Measurements from ENCODE around the gene ZNF512.
"Not testable (repeated sequence)": the region's sequence is repeated elsewhere in the genome, so short reads cannot be mapped to it uniquely, and the experiment has no call there.

The ZNF512 gene, protein sequence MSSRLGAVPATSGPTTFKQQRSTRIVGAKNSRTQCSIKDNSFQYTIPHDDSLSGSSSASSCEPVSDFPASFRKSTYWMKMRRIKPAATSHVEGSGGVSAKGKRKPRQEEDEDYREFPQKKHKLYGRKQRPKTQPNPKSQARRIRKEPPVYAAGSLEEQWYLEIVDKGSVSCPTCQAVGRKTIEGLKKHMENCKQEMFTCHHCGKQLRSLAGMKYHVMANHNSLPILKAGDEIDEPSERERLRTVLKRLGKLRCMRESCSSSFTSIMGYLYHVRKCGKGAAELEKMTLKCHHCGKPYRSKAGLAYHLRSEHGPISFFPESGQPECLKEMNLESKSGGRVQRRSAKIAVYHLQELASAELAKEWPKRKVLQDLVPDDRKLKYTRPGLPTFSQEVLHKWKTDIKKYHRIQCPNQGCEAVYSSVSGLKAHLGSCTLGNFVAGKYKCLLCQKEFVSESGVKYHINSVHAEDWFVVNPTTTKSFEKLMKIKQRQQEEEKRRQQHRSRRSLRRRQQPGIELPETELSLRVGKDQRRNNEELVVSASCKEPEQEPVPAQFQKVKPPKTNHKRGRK

DNA sequence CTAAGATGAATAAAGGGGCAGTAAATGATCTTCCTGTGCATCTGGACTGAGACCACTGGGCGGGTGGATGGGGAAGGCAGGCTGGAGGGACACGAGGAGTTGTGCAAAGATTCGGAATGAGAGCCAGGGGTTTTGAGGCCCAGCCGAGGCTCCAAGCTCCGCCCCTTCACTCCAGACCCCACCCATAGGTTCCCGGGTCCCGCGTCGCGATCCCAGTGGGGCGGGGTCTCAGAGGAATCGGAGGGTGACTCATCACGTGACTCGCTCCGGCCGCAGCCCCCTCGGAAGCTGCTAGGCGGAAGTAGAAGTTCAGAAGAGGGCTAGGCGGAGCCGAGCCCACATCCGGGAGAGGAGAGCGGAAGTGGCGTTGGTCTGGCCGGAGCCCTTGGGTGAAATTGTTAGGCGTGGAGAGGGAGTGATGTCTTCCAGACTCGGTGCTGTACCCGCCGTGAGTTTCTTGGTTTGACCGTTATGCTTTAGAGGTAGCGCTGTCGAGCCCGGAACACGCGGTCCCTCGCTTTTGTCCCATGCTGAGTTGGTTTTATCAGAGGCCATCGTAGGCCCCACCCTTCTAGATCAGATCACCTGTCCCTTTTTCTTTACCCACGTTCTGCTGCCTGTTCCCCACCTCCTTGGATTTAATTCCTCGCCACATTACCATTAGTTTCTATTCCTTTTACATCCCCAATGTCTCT lies at the start of gene ZNF512:
ZNF512 (plus strand) TSS at position 348 of the 695 bp plus-strand sequence; CDS start at position 419, 71 bp downstream.
- DNase-seq: peak; percentile 90

DNA sequence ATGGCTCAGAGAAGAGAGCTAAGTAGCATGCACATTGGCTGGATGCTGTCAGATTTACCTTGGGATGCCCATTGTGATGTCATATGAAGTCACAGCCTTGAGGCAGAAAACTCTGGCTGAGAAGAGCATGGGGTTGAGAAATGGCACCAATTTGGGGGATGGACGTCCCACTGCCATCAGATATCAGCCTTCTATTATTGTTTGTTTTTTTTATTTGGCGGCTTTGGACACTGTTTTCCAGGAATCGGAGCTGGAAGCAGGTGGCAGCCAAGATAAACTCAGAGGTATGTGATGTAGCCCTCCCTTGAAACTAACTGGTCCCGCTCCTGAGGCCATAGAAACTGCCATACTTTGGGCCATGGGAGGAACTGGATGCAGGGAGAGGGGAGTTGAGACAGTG lies 45.6 kb upstream of the ZNF512 start:
- DNase-seq: no peak

DNA sequence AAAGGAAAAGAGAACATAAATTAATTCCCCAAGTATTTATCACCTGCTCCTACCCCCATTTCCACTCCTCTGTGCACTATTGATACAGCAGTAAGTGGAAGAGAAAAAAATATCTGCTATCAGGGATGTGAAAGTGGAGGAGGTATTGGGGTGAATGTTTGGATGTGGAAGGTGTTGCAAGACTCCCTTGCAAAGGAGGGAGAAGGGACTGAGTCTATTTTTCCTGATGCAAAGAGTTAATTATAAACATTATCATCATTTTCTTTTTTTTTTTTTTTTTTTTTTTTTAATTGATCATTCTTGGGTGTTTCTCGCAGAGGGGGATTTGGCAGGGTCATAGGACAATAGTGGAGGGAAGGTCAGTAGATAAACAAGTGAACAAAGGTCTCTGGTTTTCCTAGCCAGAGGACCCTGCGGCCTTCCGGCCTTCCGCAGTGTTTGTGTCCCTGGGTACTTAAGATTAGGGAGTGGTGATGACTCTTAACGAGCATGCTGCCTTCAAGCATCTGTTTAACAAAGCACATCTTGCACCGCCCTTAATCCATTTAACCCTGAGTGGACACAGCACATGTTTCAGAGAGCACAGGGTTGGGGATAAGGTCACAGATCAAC lies 43.9 kb upstream of the ZNF512 start:
- not testable (repeated sequence) for DNase-seq

DNA sequence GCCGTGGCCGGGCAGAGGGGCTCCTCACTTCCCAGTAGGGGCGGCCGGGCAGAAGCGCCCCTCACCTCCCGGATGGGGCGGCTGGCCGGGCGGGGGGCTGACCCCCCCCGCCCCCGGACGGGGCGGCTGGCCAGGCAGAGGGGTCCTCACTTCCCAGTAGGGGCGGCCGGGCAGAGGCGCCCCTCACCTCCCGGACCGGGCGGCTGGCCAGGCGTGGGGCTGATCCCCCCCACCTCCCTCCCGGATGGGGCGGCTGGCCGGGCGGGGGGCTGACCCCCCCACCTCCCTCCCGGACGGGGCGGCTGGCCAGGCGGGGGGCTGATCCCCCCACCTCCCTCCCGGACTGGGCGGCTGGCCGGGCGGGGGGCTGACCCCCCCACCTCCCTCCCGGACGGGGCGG lies 43.2 kb upstream of the ZNF512 start:
- not testable (repeated sequence) for DNase-seq

DNA sequence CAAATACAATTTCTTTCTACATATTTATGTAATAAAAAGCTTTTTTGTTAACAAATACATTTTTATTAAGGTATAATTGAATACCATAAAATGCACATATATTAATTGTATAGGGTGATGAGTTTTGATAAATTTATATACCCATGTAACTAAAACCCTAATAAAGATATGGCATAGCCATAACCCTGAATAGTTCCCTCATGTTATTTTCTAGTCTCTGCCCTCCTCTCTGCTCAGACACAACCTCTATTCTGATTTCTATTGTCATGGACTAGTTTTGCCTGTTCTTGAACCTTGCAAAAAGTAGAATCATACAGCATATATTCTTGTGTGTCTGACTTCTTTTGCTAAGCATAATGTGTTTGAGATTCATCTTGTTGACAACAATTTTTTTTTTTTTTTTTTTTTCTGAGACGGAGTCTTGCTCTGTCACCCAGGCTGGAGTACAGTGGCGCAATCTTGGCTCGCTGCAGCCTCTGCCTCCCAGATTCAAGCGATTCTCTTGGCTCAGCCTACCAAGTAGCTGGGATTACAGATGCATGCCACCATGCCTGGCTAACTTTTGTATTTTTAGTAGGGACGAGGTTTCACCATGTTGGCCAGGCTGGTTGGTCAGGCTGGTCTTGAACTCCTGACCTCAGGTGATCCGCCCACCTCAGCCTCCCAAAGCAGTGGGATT lies 38.6 kb upstream of the ZNF512 start:
- DNase-seq: no peak

DNA sequence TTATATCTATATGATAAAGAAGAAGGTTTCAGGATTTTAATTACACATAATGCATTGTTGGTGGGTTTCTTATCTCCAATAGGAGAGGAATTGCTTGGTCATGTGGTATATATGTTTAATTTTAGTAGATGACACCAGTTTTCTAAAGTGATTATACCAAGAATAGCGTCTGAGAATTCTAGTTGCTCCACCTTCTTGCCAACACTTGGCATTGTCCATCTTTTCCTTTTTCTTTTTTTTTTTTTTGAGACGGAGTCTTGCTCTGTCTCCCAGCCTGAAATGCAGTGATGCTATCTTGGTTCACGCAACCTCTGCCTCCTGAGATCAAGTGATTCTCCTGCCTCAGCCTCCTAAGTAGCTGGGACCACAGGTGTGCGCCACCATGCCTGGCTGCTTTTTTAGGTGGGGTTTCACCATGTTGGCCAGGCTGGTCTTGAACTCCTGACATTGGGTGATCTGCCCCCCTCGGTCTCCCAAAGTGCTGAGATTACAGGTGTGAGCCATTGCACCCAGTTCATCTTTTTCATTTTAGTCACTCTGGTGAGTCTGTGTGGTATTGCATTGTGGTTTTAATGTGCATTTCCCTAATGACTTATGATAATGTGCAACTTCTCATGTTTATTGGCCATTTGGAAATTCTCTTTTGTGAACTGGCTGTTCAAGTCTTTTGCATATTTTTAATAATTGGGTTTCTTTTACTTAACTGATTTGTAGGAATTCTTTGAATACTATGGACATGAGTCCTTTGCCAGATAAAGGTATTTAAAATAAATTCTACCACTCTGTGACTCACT lies 37.3 kb upstream of the ZNF512 start:
- DNase-seq: no peak

DNA sequence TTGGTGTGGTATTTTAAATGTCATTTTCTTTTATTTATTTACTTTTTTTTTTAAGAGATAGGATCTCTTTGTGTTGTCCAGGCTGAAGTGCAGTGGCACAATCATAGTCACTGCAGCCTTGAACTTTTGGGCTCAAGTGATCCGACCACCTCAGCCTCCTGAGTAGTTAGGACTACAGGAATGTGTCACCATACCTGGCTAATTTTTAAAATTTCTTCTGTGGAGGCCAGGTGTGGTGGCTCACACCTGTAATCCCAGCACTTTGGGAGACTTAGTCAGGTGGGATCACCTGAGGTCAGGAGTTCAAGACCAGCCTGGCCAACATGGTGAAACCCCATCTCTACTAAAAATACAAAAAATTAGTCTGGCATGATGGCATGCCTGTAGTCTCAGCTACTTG lies 33.5 kb upstream of the ZNF512 start:
- DNase-seq: no peak

DNA sequence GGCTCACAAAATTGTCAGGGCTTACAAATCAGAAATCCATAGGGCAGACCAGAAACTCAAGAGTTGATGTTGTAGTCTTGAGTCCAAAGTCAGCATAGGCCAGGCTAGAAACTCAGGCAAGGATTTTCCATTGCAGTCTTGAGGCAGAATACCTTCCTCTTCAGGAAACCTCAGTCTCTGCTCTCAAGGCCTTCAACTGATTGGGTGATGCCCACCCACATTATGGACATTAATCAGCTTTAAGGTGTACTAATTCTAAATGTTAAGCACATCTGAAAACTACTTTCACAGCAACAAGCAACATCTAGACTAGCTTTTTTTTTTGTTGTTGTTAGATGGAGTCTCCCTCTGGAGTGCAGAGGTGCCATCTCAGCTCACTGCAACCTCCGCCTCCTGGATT lies 31.3 kb upstream of the ZNF512 start:
- DNase-seq: no peak

DNA sequence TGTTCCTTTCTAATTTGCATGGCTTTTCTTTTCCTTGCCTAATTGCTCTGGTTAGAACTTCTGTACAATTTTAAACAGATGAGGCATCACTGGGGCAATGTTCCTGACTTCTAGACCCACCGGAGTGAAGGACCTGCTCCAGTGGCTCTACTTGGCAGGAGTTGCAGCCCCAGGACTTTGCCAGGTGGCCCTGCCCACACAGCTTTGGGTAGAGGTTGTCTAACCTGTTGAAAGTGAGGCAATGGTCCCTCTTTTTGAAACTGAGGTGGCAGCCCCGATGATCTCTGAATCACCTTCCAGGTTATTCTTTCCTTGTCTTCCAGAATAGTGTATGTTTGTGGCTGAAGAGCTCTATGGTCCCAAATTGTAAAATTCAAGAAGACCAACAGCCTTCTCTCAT lies 29.9 kb upstream of the ZNF512 start:
- no peak for DNase-seq

DNA sequence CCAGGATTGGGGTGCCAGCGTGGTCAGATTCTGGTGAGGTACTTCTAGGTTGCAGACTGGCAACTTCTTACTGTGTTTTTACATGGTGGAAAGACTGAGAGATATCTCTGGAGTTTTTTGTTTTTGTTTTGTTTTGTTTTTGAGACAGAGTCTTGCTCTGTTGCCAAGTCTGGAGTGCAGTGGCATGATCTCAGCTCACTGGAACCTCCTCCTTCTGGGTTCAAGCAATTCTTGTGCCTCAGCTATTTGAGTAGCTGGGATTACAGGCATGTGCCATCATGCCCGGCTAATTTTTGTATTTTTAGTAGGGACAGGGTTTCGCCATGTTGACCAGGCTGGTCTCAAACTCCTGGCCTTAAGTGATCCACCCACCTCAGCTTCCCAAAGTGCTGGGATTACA lies 28.4 kb upstream of the ZNF512 start:
- not testable (repeated sequence) for DNase-seq

DNA sequence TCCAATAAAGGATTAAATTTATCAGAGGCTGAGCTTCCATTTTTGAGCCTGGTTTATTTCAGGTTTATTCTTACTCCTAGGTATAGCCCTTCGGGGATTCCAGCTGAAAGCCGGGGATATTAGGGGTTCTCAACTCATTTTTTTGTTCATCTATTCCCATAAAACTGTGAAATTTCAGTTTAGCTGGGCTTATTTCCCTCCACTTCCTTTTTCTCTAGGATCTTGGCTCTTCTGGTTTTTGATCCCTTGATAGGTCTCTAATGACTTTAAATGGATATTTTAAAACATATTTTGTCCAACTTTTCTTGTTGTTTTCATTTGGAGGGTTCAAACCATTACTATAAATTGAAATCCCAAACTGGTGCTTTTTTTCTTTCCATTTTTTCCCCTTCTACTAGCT lies 23.6 kb upstream of the ZNF512 start:
- DNase-seq: no peak

DNA sequence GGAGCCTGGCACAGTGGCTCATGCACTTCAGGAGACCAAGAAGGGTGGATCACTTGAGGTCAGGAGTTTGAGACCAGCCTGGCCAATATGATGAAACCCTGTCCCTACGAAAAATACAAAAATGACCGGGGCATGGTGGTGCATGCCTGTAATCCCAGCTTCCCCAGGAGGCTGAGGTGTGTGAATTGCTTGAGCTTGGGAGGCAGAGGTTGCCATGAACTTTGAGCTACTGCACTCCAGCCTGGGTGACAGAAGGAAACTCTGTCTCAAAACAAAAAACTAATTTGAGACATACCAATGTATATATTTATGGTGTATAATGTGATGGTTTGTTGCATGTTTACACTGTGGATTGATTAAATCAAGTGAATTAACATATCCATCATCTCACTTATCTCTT lies 21.8 kb upstream of the ZNF512 start:
- no peak for DNase-seq

DNA sequence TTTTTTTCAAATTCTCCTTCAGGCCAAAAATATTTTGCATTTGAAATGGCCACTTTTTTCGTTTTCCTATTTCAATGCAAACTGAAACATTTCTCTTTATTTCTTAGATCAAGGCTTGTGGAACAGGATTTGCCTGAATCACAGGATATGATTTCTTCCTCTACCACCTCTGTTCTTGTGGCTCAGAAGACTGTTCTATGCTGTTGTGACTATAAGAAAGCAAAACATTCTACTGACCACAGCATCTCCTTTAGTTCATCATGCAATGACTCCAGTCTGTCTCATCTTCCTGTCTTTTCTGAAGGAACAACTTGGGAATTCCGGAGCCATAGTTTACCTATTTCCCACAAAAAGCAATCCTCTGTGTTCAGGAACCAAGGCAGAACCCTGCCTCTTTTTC lies 16.2 kb upstream of the ZNF512 start:
- no peak for DNase-seq

DNA sequence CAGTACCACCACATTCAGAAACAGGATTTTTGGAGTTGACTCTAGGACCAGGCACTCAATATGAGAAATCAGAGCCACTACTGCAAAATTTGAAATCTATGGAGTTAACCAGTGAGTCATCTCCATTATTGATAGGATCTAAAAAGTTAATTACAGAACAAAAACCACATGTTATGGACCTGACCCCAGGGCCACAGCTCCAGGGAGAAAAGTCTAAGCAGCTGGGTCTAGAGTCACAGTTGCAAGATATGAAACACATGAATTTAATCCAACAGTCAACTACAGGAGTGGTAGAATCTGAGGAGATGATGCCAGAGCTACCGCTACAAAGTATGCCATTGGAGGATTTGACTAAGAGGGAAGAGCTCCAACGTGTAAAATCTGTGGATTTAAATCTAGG lies 13.4 kb upstream of the ZNF512 start:
- DNase-seq: no peak

DNA sequence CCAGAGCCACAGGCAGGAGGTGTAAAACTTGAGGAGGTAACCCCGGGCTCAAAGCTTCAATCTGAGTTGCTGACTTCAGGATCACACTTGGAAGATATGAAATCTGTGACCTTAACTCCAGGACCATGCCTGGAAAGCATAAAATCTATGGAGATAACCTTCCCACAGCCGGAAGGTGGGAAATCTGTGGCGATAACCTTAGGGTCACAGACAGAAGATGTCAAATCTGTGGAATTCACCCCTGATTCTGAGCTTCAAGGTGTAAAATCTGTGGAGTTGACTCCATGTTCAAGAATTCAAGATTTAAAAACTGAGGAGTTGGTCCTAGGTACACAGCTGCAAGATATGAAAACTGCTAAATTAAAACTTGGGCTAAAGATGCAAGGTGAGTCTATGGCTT lies 11.6 kb upstream of the ZNF512 start:
- no peak for DNase-seq

DNA sequence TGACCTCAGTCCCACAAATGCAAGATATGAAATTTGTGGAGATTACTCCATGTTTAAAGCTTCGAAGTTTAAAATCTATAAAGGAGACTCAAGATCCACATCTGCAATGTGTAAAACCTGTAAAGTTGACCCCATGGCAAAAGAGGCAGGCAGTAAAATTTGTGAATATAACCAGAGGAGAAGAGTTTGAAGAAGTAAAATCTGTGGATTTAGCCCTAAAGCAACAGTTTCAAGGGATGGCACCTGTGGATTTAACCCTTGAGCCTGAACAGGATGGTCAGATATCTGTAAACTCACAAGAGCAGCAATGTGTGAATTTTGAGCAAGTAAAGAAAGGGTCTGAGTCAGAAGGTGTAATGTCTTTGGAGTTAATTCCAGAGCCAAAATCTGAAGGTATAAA lies 11.2 kb upstream of the ZNF512 start:
- no peak for DNase-seq

DNA sequence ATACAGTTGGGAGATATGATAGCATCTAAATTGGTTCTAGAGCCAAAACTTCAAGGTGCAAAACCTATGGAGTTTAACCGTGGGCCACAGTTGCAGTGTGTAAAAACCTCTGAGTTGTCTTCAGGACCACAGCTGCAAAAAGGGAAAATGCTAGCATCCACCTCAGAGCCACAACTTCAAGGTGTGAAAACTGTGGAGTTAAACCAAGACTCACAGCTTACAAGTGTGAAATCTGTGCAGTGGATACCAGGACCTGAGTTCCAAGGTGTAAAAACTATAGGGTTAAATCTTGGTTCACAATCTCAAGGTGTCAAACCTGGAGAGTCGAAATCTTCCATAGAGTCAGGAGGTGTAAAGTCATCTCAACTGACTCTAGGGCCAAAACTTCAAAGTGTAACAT lies 10.4 kb upstream of the ZNF512 start:
- DNase-seq: no peak

DNA sequence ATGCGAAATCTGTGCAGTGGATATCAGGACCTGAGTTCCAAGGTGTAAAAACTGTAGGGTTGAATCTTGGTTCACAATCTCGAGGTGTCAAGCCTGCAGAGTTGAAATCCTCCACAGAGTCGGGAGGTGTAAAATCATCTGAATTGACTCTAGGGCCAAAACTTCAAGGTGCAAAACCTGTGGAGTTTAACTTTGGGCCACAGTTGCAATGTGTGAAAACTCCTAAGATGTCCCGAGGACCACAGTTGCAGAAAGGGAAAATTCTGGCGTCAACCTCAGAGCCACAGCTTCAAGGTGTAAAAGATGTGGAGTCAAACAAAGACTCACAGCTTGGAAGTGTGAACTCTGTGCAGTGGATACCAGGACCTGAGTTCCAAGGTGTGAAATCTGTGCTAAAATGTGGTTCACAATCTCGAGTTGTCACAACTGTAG lies 9.8 kb upstream of the ZNF512 start:
- DNase-seq: no peak

DNA sequence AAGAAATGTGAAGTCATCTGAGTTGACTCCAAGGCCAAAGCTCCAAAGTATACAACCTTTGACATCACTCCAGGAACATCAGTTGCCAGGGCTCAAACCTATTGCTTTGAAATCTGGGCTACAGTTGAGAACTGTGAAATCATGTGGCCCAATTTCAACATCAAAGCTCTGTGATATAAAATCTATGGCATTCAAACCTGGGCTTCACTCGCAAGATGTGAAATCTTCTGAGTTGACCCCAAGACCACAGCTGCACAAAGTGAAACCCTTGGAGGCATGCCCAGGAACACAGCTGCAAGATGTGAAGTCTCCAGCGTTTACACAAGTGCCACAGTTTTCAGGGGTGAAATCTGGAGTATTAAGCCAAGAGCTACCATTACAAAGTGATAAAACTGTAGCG lies 9.4 kb upstream of the ZNF512 start:
- no peak for DNase-seq

DNA sequence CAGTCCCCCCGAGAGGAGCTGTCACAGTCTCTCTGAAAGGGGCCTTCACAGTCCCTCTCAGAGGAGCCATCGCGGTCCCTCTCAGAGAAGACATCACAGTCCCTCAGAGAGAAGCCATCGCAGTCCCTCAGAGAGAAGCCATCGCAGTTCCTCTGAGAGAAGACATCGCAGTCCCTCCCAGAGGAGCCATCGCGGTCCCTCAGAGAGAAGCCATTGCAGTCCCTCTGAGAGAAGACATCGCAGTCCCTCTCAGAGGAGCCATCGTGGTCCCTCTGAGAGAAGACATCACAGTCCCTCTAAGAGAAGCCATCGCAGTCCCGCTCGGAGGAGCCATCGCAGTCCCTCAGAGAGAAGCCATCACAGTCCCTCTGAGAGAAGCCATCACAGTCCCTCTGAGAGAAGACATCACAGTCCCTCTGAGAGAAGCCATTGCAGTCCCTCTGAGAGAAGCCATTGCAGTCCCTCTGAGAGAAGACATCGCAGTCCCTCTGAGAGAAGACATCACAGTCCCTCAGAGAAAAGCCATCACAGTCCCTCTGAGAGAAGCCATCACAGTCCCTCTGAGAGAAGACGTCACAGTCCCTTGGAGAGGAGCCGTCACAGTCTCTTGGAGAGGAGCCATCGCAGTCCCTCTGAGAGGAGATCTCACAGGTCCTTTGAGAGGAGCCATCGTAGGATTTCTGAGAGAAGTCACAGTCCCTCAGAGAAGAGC lies 1.3 kb upstream of the ZNF512 start:
- no peak for DNase-seq

DNA sequence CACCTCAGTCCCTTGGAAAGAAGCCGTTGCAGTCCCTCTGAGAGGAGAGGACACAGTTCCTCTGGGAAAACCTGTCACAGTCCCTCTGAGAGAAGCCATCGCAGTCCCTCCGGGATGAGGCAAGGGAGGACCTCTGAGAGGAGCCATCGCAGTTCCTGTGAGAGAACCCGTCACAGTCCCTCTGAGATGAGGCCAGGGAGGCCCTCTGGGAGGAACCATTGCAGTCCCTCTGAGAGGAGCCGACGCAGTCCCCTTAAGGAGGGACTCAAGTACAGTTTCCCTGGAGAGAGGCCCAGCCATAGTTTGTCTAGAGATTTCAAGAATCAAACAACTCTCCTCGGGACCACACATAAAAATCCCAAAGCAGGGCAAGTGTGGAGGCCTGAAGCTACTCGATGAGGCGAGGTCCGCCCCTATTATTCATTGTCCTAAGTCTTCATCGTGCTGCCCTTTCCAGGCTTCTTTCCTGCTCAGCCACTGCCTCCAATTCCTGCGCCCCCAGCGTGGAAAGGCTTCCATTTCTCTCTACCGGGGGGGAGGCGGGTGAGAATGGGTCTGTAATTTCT lies 630 bp upstream of the ZNF512 start:
- no peak for DNase-seq

Data from stimulated activated CD4-positive, alpha-beta T cell treated with anti-CD3 and anti-CD28 coated beads, Interleukin-1b, Interleukin-23, amount 100 ng/mL, for 48 hours (primary cell).